GM12891 (cell line): ENCODE results near the gene KLF16.

ENCODE experiments used
- POLR2A ChIP-seq: IDR thresholded peaks from 2 replicates; pipeline ENCODE4 v1.6.1; 2011; ENCODE audit warnings: low read depth, low read length, control low read depth
- POLR2AphosphoS5 ChIP-seq: IDR thresholded peaks from 2 replicates; pipeline ENCODE4 v1.6.1; 2011; ENCODE audit warnings: low read depth, low read length, control low read depth

DNA sequence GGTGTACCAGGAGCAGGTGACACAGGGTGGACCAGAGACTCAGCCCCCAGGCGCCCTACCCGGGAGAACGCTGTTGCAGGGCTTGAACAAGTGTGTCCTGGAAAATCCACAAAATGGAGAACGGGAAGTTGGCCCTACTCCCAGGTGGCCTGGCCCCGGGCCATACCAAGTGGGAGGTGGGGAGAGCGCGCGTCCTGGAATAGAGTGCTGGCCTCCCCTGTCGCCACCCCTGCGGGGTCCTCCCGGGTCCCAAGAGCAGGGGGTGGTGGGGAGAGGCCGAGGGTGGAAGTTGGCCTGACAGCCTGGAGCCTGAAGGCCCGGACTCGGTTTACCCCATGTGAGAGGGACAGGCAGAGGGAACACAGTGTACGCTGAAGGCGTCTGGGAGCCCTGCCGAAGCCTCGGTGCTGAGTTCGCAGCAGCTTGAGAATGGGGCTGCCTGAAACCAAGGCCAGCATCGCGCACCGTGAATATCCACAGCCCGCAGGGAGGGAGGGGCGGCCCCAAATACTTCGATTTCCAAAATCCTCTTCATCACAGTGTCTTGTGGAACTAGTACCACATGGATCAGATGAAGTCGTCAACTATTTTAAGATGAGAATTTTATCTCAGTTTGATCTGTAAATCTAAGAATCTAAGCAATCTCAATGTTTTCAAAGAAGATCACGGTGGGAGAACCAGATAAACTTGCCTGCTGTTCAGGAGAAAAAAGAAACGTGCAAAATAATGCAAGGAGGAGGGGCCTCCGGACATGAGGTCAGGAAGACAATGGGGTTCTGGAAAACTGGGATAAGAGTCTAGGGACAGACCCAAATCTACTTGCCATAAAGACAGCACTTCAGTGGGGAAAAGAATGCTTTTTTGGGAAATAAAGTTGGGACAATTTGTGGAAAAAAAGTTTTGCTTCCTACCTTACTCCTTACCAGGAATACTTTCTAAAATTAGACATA, 10.4 kb upstream of the KLF16 start:
- TF ChIP-seq POLR2A (no peak), POLR2AphosphoS5 (no peak)
